ENCODE data around the gene TMCO4. TPM values are rescaled to one million over a fixed set of nuclear protein-coding genes. Genes with fewer than 3 reads are reported as not detected.

The TMCO4 gene
- total and polyA plus RNA-seq, 2 of the 8 experiments (the other 6 are each of a cell fraction or from before 2014, with no cell fraction given), result 3.0 to 3.1 TPM

GRCh38 chr1:19758227-19758830 lies 41.4 kb downstream of the TMCO4 start:
- WGBS, 2 experiments (ENCODE audit: extremely low coverage in 1 of 2, insufficient coverage in 1 of 2, insufficient read length in 1 of 2, insufficient replicate concordance in 2 of 2, low coverage in 1 of 2, low lambda C conversion rate in 2 of 2, missing lambda C conversion rate in 1 of 2), result 78% methylated on average over 7 of the region's 7 CpGs; no CpG with 5 or more reads in 1 of the 2 experiments
- TF ChIP-seq ASH2L (IDR thresholded peaks at IDR 0.05; ENCODE audit: low read length), result no peak
- TF ChIP-seq KDM4A (IDR thresholded peaks at IDR 0.05; ENCODE audit: low read depth, low read length, severe bottlenecking), result no peak
- TF ChIP-seq RBBP5 (IDR thresholded peaks at IDR 0.05; ENCODE audit: borderline replicate concordance, low read depth, low read length), result no peak
- no peak for TF ChIP-seq RNF2 (IDR thresholded peaks at IDR 0.05; ENCODE audit: borderline replicate concordance, low read depth, low read length, missing control alignments, poor library complexity, severe bottlenecking)
- TF ChIP-seq BCL11A (IDR thresholded peaks at IDR 0.05; ENCODE audit: low read depth in 2 of 2, low read length in 2 of 2), result no peak
- TF ChIP-seq SAP30 (IDR thresholded peaks at IDR 0.05; ENCODE audit: insufficient read depth, insufficient replicate concordance, low read length), result no peak
- TF ChIP-seq KDM1A (IDR thresholded peaks at IDR 0.05; ENCODE audit: borderline replicate concordance, low read length), result no peak
- no peak for TF ChIP-seq BACH1 (IDR thresholded peaks at IDR 0.05; ENCODE audit: low read length)
- no peak for TF ChIP-seq FOSL1 (IDR thresholded peaks at IDR 0.05; ENCODE audit: insufficient read depth, low read depth, low read length)
- no peak for TF ChIP-seq NRF1 (IDR thresholded peaks at IDR 0.05; ENCODE audit: low read depth, low read length)
- TF ChIP-seq CBX8 (IDR thresholded peaks at IDR 0.05; ENCODE audit: borderline replicate concordance, low read depth, low read length), result no peak

More at GRCh38 chr1:19758227-19758830, 41.4 kb downstream of the TMCO4 start:
- Histone ChIP-seq H3K4ac (replicated peaks; ENCODE audit: insufficient read length, low read depth, low read length) (no peak overlapping the region), H3K18ac (ENCODE audit: extremely low read depth, low read length) (no peak overlapping the region), H4K20me1 (replicated peaks in 1 of 2; ENCODE audit: control insufficient read depth in 1 of 2, insufficient read depth in 2 of 2, low read length in 2 of 2) (no peaks in the 10 kb centered on the region), H2BK15ac (ENCODE audit: low read length) (no peak overlapping the region), H3K9ac (replicated peaks in 1 of 4; ENCODE audit: extremely low read depth in 1 of 4, low read depth in 3 of 4, low read length in 3 of 4) (no peak overlapping the region), H3K9me3 (ENCODE audit: insufficient read depth in 2 of 2, low read depth in 1 of 2, low read length in 1 of 2) (no peaks in the 10 kb centered on the region), H2BK12ac (ENCODE audit: low read depth, low read length) (no peak overlapping the region), H2BK5ac (ENCODE audit: low read depth, low read length) (no peak overlapping the region), H3K4me3 (ENCODE audit: extremely low read depth in 1 of 4, insufficient read depth in 2 of 4, low read depth in 3 of 4, low read length in 4 of 4) (no peak overlapping the region), H3K56ac (replicated peaks; ENCODE audit: insufficient read length, low read depth, low read length) (no peak overlapping the region), H2AK5ac (ENCODE audit: low read depth, low read length) (no peak overlapping the region), H3K27me3 (replicated peaks in 1 of 4; ENCODE audit: control insufficient read depth in 3 of 4, extremely low read depth in 1 of 4, insufficient read depth in 3 of 4, low read length in 3 of 4) (no peaks in the 10 kb centered on the region), H3K79me2 (ENCODE audit: control insufficient read depth in 1 of 2, insufficient read depth in 2 of 2, low read length in 2 of 2) (no peaks in the 10 kb centered on the region), H4K91ac (replicated peaks; ENCODE audit: insufficient read length, low read length) (no peak overlapping the region), H3K4me2 (ENCODE audit: insufficient read depth in 1 of 2, low read depth in 2 of 2, low read length in 2 of 2) (no peak overlapping the region), H4K8ac (ENCODE audit: extremely low read depth, insufficient read depth, low read length) (no peak overlapping the region), H3K36me3 (ENCODE audit: control insufficient read depth in 2 of 4, insufficient read depth in 4 of 4, low read length in 3 of 4) (no peaks in the 10 kb centered on the region), H2BK120ac (replicated peaks; ENCODE audit: low read depth, low read length) (no peak overlapping the region), H3K23ac (ENCODE audit: insufficient read length) (no peak overlapping the region), H3K79me1 (ENCODE audit: low read depth, low read length) (no peaks in the 10 kb centered on the region), H3K4me1 (replicated peaks in 1 of 4; ENCODE audit: control insufficient read depth in 3 of 4, insufficient read depth in 4 of 4, low read length in 3 of 4) (no peaks in the 10 kb centered on the region), H3K23me2 (ENCODE audit: low read depth, low read length) (no peaks in the 10 kb centered on the region), H2BK20ac (ENCODE audit: low read length) (no peak overlapping the region), H2AFZ (ENCODE audit: low read length) (no peak overlapping the region), H3K14ac (ENCODE audit: insufficient read length) (no peak overlapping the region), H4K5ac (ENCODE audit: insufficient read length, low read depth, low read length) (no peak overlapping the region), H3K27ac (ENCODE audit: low read depth, low read length) (no peak overlapping the region)
- FAIRE-seq (no peak), DNase-seq (ENCODE audit: low read depth in 1 of 2, low spot score in 2 of 2) (no peak)
- ChIA-PET POLR2A (ENCODE audit: partially characterized antibody) (interaction anchor here (0.9 kb wide), 1 partner anchor 141 kb away, joined by 3 read pairs; no protein-coding TSS in a partner anchor), CTCF (ENCODE audit: partially characterized antibody) (interaction anchor here (0.6 to 6.8 kb wide), 5 partner anchors 15 to 123 kb away, joined by 3 to 74 read pairs (median 4); partner anchors contain the start of gene OTUD3)

Measured in H1 (cell line).